ENCODE data around the gene LYZ. TPM values are rescaled to one million over a fixed set of nuclear protein-coding genes. Genes with fewer than 3 reads are reported as not detected.

Gene LYZ
- total RNA-seq, 1 experiment from 2014 or later: not detected

DNA sequence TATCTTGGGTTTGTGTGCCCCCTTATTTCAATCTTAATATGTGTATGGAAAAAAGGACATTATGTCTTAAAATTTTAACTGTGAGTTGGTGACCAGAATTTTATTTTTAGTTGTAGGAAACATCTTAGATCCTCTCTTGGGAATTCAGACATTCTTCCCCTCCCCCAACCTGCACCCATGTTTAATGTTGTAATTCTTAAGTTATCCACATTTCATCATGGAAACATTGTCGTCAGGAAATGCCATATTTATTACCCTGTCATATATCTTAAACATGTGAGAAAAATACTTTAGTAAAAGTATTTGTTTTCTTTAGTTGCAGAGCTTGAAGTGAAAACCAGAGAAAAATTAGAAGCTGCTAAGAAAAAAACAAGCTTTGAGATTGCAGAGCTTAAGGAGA lies 41.6 kb downstream of the LYZ start:
- no peak for DNase-seq
- no peak overlapping the region for H3K4me3 ChIP-seq (ENCODE audit: insufficient read depth, low read depth, low read length)
- H3K27me3 ChIP-seq (ENCODE audit: control insufficient read depth, insufficient read depth, low read length): no peaks in the 10 kb centered on the region
- H3K36me3 ChIP-seq (replicated peaks; ENCODE audit: control insufficient read depth, insufficient read depth, low read length): no peaks in the 10 kb centered on the region; the same call in 1 of the 2 replicates

DNA sequence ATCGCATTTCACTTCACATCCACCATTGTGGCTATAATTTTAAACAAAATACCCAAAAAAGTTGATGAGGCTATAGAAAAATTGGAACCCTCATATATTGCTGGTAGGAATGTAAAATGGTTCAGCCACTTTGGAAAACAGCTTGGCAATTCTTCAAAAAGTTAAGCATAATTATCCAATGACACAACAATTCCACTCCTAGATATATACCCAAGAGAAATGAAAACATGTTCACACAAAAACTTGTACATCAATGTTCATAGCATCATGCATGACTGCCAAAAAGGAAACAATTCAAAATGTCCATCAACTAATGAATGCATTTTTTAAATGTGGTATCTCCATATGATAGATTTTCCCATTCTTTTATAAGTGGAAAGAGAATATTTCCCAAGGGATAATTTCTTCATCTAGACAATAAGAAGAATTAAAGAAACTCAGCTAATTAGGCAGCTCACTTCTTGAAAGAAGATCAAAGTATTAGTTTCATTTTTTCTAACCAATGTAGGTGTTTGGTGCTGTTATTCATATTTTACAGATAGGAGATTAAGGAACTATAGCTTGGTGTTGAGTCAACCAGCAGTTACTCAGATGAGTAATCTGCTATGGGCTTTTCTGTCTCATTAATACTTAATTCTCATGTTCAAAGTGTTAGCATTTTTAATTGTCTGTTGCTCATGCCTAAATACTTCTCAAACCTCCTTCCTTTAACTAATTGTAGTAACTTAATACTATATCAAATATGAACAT lies 44.2 kb downstream of the LYZ start:
- no peaks in the 10 kb centered on the region for H3K27me3 ChIP-seq (ENCODE audit: control insufficient read depth, insufficient read depth, low read length)
- no peaks in the 10 kb centered on the region; the same call in none of the 2 replicates for H3K36me3 ChIP-seq (replicated peaks; ENCODE audit: control insufficient read depth, insufficient read depth, low read length)
- no peak for DNase-seq
- H3K4me3 ChIP-seq (ENCODE audit: insufficient read depth, low read depth, low read length): no peak overlapping the region

DNA sequence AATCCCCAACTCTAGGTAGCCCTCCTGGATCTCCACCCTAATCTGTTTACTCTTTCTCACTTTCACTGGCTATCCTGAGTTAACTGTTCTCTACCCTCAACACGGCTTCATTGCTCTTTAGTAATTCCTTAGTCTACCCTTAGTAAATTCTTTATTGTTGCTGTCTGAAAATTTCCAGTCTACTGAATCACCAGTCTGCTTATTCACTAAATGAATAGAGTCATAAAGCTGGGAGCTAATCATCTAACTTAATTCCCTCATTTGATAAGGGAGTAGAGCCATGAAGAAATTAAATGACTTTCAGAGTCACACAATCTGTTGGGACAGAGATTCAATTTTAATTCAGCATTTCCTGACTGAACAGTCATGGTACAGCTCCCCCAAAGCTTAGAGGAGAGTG lies 47.9 kb downstream of the LYZ start:
- Histone ChIP-seq H3K36me3 (replicated peaks; ENCODE audit: control insufficient read depth, insufficient read depth, low read length) (no peaks in the 10 kb centered on the region; the same call in none of the 2 replicates), H3K27me3 (ENCODE audit: control insufficient read depth, insufficient read depth, low read length) (no peaks in the 10 kb centered on the region), H3K4me3 (ENCODE audit: insufficient read depth, low read depth, low read length) (no peak overlapping the region)
- DNase-seq: no peak

DNA sequence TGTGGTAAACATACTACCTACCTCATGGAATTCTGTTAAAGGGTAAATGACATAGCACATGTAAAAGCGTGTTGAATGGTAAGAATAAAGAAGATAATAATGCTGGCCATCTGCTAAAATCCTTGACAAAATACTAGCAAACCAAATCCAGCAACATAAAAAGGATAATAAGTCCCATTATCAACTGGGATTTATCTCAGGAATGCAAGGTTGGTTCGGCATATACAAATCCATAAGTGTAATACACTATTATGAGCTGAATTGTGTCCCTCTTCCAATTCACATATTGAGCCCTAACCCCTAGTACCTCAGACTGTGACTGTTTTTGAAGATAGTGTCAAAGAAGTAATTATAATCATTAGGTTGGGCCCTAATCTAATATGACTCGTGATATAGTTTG lies 48.8 kb downstream of the LYZ start:
- Histone ChIP-seq H3K4me3 (ENCODE audit: insufficient read depth, low read depth, low read length) (no peak overlapping the region), H3K36me3 (replicated peaks; ENCODE audit: control insufficient read depth, insufficient read depth, low read length) (no peaks in the 10 kb centered on the region; the same call in 1 of the 2 replicates), H3K27me3 (ENCODE audit: control insufficient read depth, insufficient read depth, low read length) (no peaks in the 10 kb centered on the region)
- no peak for DNase-seq

DNA sequence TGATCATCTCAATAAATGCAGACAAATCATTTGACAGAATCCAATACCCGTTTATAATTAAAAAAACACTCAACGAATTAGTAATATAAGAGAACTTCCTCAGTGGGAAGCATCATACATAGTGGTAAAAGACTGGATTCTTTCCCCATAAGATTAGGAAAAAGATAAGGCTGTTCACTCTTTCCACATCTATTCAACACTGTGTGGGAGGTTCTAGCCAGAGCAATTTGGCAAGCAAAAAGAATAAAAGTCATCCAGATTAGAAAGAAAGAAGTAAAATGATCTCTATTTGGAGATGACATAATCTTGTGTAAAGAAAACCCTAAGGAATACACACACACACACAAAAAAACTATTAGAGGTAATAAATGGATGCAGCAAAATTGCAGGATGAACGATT lies 49.8 kb downstream of the LYZ start:
- DNase-seq: no peak
- Histone ChIP-seq H3K4me3 (ENCODE audit: insufficient read depth, low read depth, low read length) (no peak overlapping the region), H3K36me3 (replicated peaks; ENCODE audit: control insufficient read depth, insufficient read depth, low read length) (no peaks in the 10 kb centered on the region; the same call in 1 of the 2 replicates), H3K27me3 (ENCODE audit: control insufficient read depth, insufficient read depth, low read length) (no peaks in the 10 kb centered on the region)

DNA sequence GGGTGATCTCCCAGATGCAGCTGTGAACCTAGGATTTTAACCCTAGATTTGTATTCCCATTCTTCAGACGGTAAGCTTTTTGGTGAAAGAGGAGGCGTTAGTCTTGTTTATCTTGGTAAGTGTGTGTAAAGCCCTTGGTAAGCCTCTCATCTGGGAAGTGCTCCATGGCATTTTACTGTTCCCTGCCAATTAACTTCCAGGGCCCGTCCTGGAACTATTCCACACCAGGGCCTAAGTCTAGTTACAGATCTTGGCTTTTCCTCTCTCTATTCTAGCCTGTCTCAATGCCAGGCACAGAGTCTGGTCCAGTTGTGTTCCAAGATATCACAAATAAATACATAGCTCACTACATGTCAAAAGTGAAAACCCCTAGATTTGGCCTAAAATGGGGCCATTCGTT lies 53.8 kb downstream of the LYZ start:
- Histone ChIP-seq H3K27me3 (ENCODE audit: control insufficient read depth, insufficient read depth, low read length) (no peaks in the 10 kb centered on the region), H3K36me3 (replicated peaks; ENCODE audit: control insufficient read depth, insufficient read depth, low read length) (no peaks in the 10 kb centered on the region), H3K4me3 (ENCODE audit: insufficient read depth, low read depth, low read length) (no peak overlapping the region)
- no peak for DNase-seq

Other genes starting within 250 kb of the LYZ start
- 38.0 and 51.5 TPM in 2 replicates for gene CPSF6, start 108.8 kb upstream of the LYZ start, total RNA-seq (2014; rRNA removed; shearing (Covaris generic))
- gene YEATS4, start 11.4 kb downstream of the LYZ start, total RNA-seq (2014; rRNA removed; shearing (Covaris generic)): 45.8 and 57.9 TPM in 2 replicates
- 21.8 and 26.3 TPM in 2 replicates for gene FRS2, start 122.0 kb downstream of the LYZ start, total RNA-seq (2014; rRNA removed; shearing (Covaris generic))
- 480 and 506 TPM in 2 replicates for gene CCT2, start 237.1 kb downstream of the LYZ start, total RNA-seq (2014; rRNA removed; shearing (Covaris generic))